ENCODE results near the gene AP2A1. TPM values are rescaled to one million over a fixed set of nuclear protein-coding genes. Genes with fewer than 3 reads are reported as not detected.

AP2A1 gene
- total and polyA plus RNA-seq, 10 of the 15 experiments (the other 5 are each of a cell fraction or from before 2014, with no cell fraction given): 0.68 to 78.8 (median 33.8) TPM

- intact Hi-C loops (cut with micrococcal nuclease; ENCODE audit: unreplicated experiment): no loop called here
Measured at GRCh38 chr19:49855277-49855675, 88.5 kb downstream of the AP2A1 start.

GRCh38 chr19:49855676-49856573, 89.1 kb downstream of the AP2A1 start:
- Histone ChIP-seq H3K79me2 (ENCODE audit: control insufficient read depth, insufficient read depth, low read length) (peaks cover 6% of the 10 kb centered on the region), H2AFZ (ENCODE audit: control insufficient read depth, low read depth, low read length) (no peak overlapping the region), H3K27me3 (replicated peaks in 1 of 2; ENCODE audit: control insufficient read depth in 2 of 2, insufficient read depth in 2 of 2, low read length in 1 of 2) (no peaks in the 10 kb centered on the region), H3K9me3 (replicated peaks; ENCODE audit: control insufficient read depth, insufficient read depth, low read length) (no peaks in the 10 kb centered on the region), H3K4me3 (no peak overlapping the region), H3K36me3 (ENCODE audit: control insufficient read depth in 2 of 2, insufficient read depth in 2 of 2, low read length in 1 of 2) (peaks cover 0 to 14% of the 10 kb centered on the region in 2 experiments; a peak in 3 of 4 replicates), H3K4me2 (ENCODE audit: control insufficient read depth, insufficient read depth) (no peak overlapping the region), H4K20me1 (ENCODE audit: control insufficient read depth, insufficient read depth) (no peaks in the 10 kb centered on the region), H3K9ac (ENCODE audit: control insufficient read depth, insufficient read depth, low read length) (no peak overlapping the region), H3K4me1 (ENCODE audit: control insufficient read depth, insufficient read depth, low read length) (peaks cover 8% of the 10 kb centered on the region), H3K27ac (ENCODE audit: control insufficient read depth, insufficient read depth) (no peak overlapping the region)
- no peak for ATAC-seq
- TSS peak; percentile 43 for BruUV-seq (replicated peaks)
- in situ Hi-C loops (cut with MboI): no loop called here
- intact Hi-C loops (cut with micrococcal nuclease; ENCODE audit: unreplicated experiment): no loop called here
- TF ChIP-seq NRF1 (conservative IDR thresholded peaks at IDR 0.05; ENCODE audit: low read depth, low read length): no peak
- no peak for TF ChIP-seq EZH2 (IDR thresholded peaks at IDR 0.05; ENCODE audit: borderline replicate concordance, control insufficient read depth, low read depth, low read length)
- TF ChIP-seq POLR2A (IDR thresholded peaks at IDR 0.05; ENCODE audit: low read depth, low read length): peak; percentile 42; the same call in 1 of the 2 replicates
- ChIA-PET POLR2A (no interaction called here), CTCF (no interaction called here), SMC1A (ENCODE audit: uncharacterized antibody, unreplicated experiment) (no interaction called here), RAD21 (ENCODE audit: unreplicated experiment) (no interaction called here)
- WGBS (ENCODE audit: insufficient coverage, insufficient replicate concordance, low lambda C conversion rate, missing lambda C conversion rate): 79% methylated on average over 21 of the region's 21 CpGs
- no peak for FAIRE-seq
- no peak for DNase-seq (ENCODE audit: low read depth, low spot score)

More at GRCh38 chr19:49855277-49855675, 88.5 kb downstream of the AP2A1 start:
- H3K9me3 ChIP-seq (replicated peaks; ENCODE audit: control insufficient read depth, insufficient read depth, low read length): no peaks in the 10 kb centered on the region
- DNase-seq (ENCODE audit: low read depth, low spot score) (no peak), ATAC-seq (no peak), FAIRE-seq (no peak)
- WGBS (ENCODE audit: insufficient coverage, insufficient replicate concordance, low lambda C conversion rate, missing lambda C conversion rate): 88% methylated on average over 12 of the region's 12 CpGs
- POLR2A ChIA-PET: no interaction called here
- no peak overlapping the region for H2AFZ ChIP-seq (ENCODE audit: control insufficient read depth, low read depth, low read length)
- no TSS peak for BruUV-seq (replicated peaks)
- CTCF ChIA-PET: no interaction called here
- peaks cover 6% of the 10 kb centered on the region for H3K79me2 ChIP-seq (ENCODE audit: control insufficient read depth, insufficient read depth, low read length)
- H4K20me1 ChIP-seq (ENCODE audit: control insufficient read depth, insufficient read depth): no peaks in the 10 kb centered on the region
- peaks cover 8% of the 10 kb centered on the region for H3K4me1 ChIP-seq (ENCODE audit: control insufficient read depth, insufficient read depth, low read length)
- RAD21 ChIA-PET (ENCODE audit: unreplicated experiment): no interaction called here
- SMC1A ChIA-PET (ENCODE audit: uncharacterized antibody, unreplicated experiment): no interaction called here
- in situ Hi-C loops (cut with MboI): no loop called here
- no peak for TF ChIP-seq ATF7 (IDR thresholded peaks at IDR 0.05; ENCODE audit: low read depth)
- peak; percentile 22; the same call in 1 of the 2 replicates for TF ChIP-seq POLR2A (IDR thresholded peaks at IDR 0.05; ENCODE audit: low read depth, low read length)
- TF ChIP-seq ELK1 (IDR thresholded peaks at IDR 0.05; ENCODE audit: low read depth, low read length): no peak
- H3K9ac ChIP-seq (ENCODE audit: control insufficient read depth, insufficient read depth, low read length): no peak overlapping the region
- H3K36me3 ChIP-seq (ENCODE audit: control insufficient read depth in 2 of 2, insufficient read depth in 2 of 2, low read length in 1 of 2): peaks cover 0 to 14% of the 10 kb centered on the region in 2 experiments; a peak in 2 of 4 replicates
- H3K27ac ChIP-seq (ENCODE audit: control insufficient read depth, insufficient read depth): no peak overlapping the region
- no peak overlapping the region for H3K4me2 ChIP-seq (ENCODE audit: control insufficient read depth, insufficient read depth)
- H3K4me3 ChIP-seq: no peak overlapping the region
- H3K27me3 ChIP-seq (replicated peaks in 1 of 2; ENCODE audit: control insufficient read depth in 2 of 2, insufficient read depth in 2 of 2, low read length in 1 of 2): no peaks in the 10 kb centered on the region

Measured in GM12878 (cell line).